GM10266 (cell line): Measurements from ENCODE around the gene ANGPTL7.
A peak's percentile ranks its signal among the peaks of the same experiment; 100 is the strongest.

Experiments
- DNase-seq: peaks from one replicate; pipeline ENCODE4 v3.0.0; 2012; ENCODE audit errors: extremely low spot score
- CTCF ChIP-seq: IDR thresholded peaks from 2 replicates; pipeline ENCODE4 v1.5.1; 2012; ENCODE audit warnings: mild to moderate bottlenecking, low read depth; ENCODE audit not compliant: control insufficient read depth, insufficient read depth; ENCODE audit errors: missing control alignments

ANGPTL7 gene

GRCh38 chr1:11227106-11228077 is 38.2 kb downstream of the ANGPTL7 start:
- DNase-seq = peak; percentile 46
- TF ChIP-seq CTCF = no peak

GRCh38 chr1:11229203-11229602 is 40.0 kb downstream of the ANGPTL7 start:
- DNase-seq = no peak
- TF ChIP-seq CTCF = no peak

GRCh38 chr1:11233208-11233607 is 44.1 kb downstream of the ANGPTL7 start:
- no peak for DNase-seq
- TF ChIP-seq CTCF = no peak

- DNase-seq = no peak
- TF ChIP-seq CTCF = no peak
These were observed 48.2 kb downstream of the ANGPTL7 start for GRCh38 chr1:11237356-11237755.

- no peak for DNase-seq
- TF ChIP-seq CTCF = no peak
These were observed 49.2 kb downstream of the ANGPTL7 start for GRCh38 chr1:11238311-11238710.

- TF ChIP-seq CTCF = no peak
- no peak for DNase-seq
These were observed 56.1 kb downstream of the ANGPTL7 start for GRCh38 chr1:11245248-11245647.
